HUES6 (cell line): ENCODE data around the gene PGS1.

ENCODE experiments used
- H3K27ac ChIP-seq: 2 replicates; pipeline ENCODE4 v1.7.0; 2013; ENCODE audit warnings: low read depth, mild to moderate bottlenecking, low read length, inconsistent platforms
- H3K27me3 ChIP-seq: 2 replicates; pipeline ENCODE4 v1.6.1; 2013; ENCODE audit warnings: low read length; ENCODE audit not compliant: control insufficient read depth, insufficient read depth
- H3K36me3 ChIP-seq: 2 replicates; pipeline ENCODE4 v1.6.1; 2013; ENCODE audit warnings: low read length; ENCODE audit not compliant: control insufficient read depth, insufficient read depth
- H3K4me1 ChIP-seq: 2 replicates; pipeline ENCODE4 v1.6.1; 2013; ENCODE audit warnings: low read length; ENCODE audit not compliant: control insufficient read depth, insufficient read depth
- H3K4me3 ChIP-seq: 2 replicates; pipeline ENCODE4 v1.5.1; 2013; ENCODE audit warnings: low read depth, low read length
- H3K9ac ChIP-seq: one replicate; pipeline ENCODE4 v1.6.1; 2013; ENCODE audit warnings: mild to moderate bottlenecking, low read length
- H3K9me3 ChIP-seq: 2 replicates; pipeline ENCODE4 v1.6.1; 2013; ENCODE audit warnings: low read depth, low read length; ENCODE audit not compliant: control insufficient read depth, insufficient read depth

The PGS1 gene

DNA sequence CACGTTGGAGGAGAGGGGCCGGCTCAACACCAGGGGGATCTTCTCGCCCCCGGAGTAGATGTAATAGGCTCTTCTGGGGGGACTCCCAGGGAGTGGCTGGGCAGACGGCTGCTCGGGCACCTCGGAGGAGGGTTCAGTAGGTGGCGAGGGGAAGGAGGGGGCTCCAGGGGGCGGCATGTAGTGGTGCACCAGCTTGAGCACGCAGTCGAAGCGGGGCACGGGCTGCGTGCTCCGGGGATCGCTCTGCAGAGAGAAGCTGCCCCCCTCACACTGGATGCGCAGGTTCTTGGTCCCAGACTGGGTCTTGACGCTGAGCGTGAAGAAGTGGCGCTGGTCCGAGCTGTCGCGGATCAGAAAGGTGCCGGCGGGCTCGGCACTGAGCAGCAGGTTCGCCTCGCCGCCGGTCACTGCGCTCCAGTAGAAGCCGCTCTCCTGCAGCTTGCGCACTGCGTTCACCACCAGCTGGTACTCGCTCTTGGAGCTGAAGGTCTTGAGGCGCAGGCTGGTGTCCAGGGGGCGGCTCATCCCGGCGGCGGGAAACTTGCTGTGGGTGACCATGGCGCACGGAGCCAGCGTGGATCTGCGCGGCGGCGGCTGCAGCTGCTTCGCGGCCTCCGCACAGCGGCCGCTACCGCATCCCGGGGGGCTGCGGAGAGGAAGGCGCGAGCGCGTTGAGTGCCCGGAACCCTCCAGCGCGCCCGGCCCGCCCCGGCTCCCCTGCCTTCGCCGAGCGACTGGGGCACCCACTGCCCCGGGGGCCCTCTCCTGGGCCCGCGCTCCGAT lies 19.7 kb upstream of the PGS1 start:
- H3K4me1 ChIP-seq = peaks cover 62% of the 10 kb centered on the region
- H3K27me3 ChIP-seq = peaks cover 53% of the 10 kb centered on the region
- peak overlapping the region; percentile 69 for H3K4me3 ChIP-seq
- H3K36me3 ChIP-seq = peaks cover 15% of the 10 kb centered on the region; the same call in 1 of the 2 replicates
- no peaks in the 10 kb centered on the region for H3K9me3 ChIP-seq
- peak overlapping the region; percentile 92 for H3K9ac ChIP-seq
- H3K27ac ChIP-seq = peak overlapping the region; percentile 72; the same call in 1 of the 2 replicates

DNA sequence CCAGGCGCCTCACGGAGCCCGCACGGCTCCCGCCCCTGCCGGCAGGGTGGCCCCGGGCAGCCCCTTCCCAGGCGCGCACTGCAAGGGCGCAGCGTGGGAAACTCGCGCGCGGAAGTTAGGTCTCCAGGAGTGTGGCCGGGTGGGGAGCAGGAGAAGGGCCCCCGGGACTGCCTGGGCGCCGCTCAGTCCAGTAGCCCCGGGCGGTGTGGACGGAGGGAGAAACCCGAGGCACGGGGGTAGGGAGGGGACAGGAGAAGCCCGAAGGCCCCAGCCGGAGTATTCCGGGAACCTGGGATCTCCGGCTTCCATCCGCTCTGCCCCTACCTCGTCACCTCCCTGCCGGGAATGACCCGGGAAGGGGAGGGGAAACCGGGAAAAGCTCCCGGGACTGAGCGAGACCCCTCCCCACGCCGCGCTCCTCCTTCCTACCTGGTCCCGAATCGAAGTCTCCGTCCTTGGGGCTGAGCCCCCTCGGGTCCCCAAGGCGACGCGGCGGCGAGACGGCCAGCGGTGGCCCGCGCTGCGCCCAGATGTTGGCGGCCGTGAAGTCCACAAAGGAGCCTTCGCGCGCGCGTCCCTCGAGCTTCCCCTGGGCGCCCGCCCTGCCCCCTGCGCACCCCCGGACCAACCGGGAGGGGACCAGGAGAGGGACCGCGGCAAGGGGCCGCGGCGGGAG lies 19.0 kb upstream of the PGS1 start:
- peak overlapping the region; percentile 69 for H3K4me3 ChIP-seq

DNA sequence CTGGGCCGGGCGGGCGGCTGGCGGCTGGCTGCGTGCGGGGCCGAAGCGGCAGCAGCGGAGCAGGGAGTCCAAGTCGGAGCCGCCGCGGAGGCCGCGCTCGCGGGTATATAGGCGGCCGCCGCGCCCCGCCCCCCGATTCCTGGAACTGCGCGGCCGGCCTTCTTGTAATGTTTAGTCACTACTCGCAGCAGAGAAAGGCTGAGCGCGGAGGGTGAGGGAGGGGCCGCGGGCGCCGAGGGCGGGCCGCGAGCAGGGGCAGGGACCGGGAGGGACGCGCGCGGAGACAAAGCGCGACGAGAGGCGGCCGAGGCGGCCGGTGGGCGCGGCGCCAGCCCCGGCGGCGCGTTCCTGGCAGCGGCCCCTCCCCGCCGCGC lies 18.5 kb upstream of the PGS1 start, which contains the start of gene SOCS3:
Gene SOCS3, minus strand, starts transcription at position 81 of the 374 bp plus-strand sequence. CDS start 982 bp downstream, outside the sequence.
- H3K9ac ChIP-seq = peak within 1 kb of the TSS; percentile 92
- no peaks in the 10 kb centered on the region for H3K9me3 ChIP-seq
- H3K4me3 ChIP-seq = peak within 1 kb of the TSS; percentile 69
- peaks cover 60% of the 10 kb centered on the region for H3K4me1 ChIP-seq
- peaks cover 15% of the 10 kb centered on the region; the same call in 1 of the 2 replicates for H3K36me3 ChIP-seq
- peak within 1 kb of the TSS; percentile 85; the same call in 1 of the 2 replicates for H3K27ac ChIP-seq
- H3K27me3 ChIP-seq = peaks cover 40% of the 10 kb centered on the region

More for the DNA sequence above, 19.0 kb upstream of the PGS1 start:
- Histone ChIP-seq H3K9me3 (no peaks in the 10 kb centered on the region), H3K36me3 (peaks cover 15% of the 10 kb centered on the region; the same call in 1 of the 2 replicates), H3K27ac (peak overlapping the region; percentile 72; the same call in 1 of the 2 replicates), H3K9ac (peak overlapping the region; percentile 92), H3K27me3 (peaks cover 45% of the 10 kb centered on the region), H3K4me1 (peaks cover 59% of the 10 kb centered on the region)

DNA sequence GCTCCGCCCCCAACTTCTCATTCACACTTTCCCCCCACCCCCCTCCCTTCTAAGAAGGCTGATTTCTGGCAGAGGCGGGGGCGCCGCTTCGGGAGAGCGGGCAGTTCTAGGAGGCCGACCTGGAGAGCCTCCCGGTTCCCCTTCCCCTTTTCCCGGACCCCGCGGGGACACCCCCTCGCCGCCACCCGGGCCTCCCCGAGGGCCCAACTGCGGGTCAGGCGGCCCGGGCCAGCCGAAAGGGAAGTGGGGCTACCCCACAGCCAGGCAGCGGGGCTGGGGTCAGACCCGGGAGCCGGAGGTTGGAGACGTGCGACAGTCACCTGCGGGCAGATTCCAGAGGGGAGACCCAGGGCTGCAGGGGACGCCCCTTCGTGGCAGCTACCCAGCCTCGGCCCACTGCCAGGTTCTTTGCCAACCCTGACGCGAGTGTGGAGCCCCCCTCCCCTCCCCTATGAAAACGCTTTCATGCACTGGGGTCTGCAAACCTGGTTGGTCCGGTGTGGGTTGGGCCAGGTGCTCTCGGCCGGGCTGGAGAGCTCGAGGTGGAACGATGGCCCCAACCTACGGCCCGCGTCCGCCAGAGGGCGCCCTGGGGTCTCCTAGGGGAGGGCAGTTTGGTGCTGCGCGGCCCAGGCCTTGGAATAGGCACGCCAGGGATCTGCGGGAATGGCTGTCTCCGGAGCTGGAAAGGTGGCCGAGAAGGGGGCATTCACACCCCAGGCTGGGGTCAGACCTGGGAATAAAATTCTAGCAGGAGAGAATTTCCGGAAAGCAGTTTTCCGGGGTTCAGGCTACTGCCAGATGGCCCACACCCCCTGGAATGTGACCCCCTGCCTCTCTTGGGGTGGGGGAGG lies 17.9 kb upstream of the PGS1 start:
- peak overlapping the region; percentile 75 for H3K9ac ChIP-seq
- peak overlapping the region; percentile 69 for H3K4me3 ChIP-seq
- H3K4me1 ChIP-seq = peaks cover 60% of the 10 kb centered on the region
- peaks cover 34% of the 10 kb centered on the region for H3K27me3 ChIP-seq
- no peaks in the 10 kb centered on the region for H3K9me3 ChIP-seq
- H3K27ac ChIP-seq = peak overlapping the region; percentile 85; the same call in 1 of the 2 replicates
- H3K36me3 ChIP-seq = peaks cover 15% of the 10 kb centered on the region; the same call in 1 of the 2 replicates

DNA sequence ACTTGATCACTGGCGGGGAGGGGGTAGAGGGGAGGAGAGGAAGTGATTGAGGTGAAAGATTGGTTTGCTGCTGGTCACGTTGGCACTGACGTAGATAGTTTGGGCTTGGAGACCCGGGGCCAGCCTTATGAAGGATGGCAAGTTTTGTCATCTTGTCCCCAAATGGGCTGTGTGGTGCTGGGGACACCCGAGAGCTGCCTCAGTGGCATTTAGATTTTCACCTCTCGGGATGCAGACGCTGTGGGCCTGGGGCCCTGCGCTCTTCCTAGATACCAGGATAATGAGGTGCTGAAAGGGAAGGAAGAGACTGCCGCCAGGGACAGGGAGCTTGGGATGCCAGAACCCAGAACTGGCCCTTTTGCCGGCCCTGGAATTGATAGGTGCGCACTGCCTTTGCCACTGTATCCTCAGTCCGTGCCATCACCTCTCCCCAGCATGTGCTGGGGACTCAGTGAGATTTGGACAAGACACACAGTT lies 17.2 kb upstream of the PGS1 start:
- H3K4me3 ChIP-seq = peak overlapping the region; percentile 69
- no peaks in the 10 kb centered on the region for H3K9me3 ChIP-seq
- peaks cover 15% of the 10 kb centered on the region; the same call in 1 of the 2 replicates for H3K36me3 ChIP-seq
- H3K27me3 ChIP-seq = peaks cover 28% of the 10 kb centered on the region
- no peak overlapping the region for H3K27ac ChIP-seq
- H3K9ac ChIP-seq = peak overlapping the region; percentile 75
- peaks cover 58% of the 10 kb centered on the region for H3K4me1 ChIP-seq

DNA sequence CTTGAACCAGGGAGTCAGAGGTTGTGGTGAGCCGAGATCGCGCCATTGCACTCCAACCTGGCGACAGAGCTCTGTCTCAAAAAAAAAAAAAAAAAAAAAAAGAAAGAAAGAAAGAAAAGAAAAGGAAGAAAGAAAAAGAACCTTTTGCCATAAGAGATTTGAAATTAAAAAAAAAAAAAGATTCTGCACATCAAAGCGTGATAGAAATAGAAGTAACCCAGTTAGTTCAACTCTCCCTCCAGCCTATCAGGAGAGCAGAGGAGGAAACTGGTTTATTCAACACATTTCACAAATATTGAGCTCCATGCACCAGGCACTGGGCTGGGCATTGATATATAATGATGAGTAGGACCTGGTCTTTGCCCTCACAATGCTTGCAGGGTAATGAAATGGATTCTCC lies 16.2 kb upstream of the PGS1 start:
- peaks cover 15% of the 10 kb centered on the region; the same call in 1 of the 2 replicates for H3K36me3 ChIP-seq
- H3K9me3 ChIP-seq = no peaks in the 10 kb centered on the region
- H3K4me1 ChIP-seq = peaks cover 61% of the 10 kb centered on the region
- H3K27me3 ChIP-seq = peaks cover 25% of the 10 kb centered on the region
- no peak overlapping the region for H3K4me3 ChIP-seq
- no peak overlapping the region for H3K9ac ChIP-seq
- H3K27ac ChIP-seq = no peak overlapping the region

DNA sequence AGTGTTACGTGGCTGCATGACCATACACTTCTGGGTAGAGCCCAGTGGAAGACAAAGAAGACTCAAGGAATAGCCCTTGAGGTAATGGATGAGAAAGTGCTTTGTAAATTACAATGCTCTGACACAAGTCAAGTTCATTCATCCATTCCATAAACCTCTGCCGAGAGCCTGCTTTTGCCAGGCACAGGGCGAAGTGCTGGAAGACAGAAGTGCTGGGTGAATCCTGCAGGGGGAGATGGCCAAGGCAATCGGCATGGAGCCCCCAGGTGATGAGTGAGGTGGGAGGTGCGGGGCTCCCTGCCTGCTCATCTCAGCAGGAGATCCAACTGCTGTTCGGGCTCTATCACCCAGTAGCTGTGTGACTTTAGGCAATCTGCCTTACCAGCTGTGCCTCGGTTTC lies 15.8 kb upstream of the PGS1 start:
- H3K36me3 ChIP-seq = peaks cover 11% of the 10 kb centered on the region; the same call in 1 of the 2 replicates
- peaks cover 20% of the 10 kb centered on the region for H3K27me3 ChIP-seq
- no peak overlapping the region for H3K27ac ChIP-seq
- no peaks in the 10 kb centered on the region for H3K9me3 ChIP-seq
- no peak overlapping the region for H3K9ac ChIP-seq
- H3K4me1 ChIP-seq = peaks cover 61% of the 10 kb centered on the region
- H3K4me3 ChIP-seq = no peak overlapping the region

DNA sequence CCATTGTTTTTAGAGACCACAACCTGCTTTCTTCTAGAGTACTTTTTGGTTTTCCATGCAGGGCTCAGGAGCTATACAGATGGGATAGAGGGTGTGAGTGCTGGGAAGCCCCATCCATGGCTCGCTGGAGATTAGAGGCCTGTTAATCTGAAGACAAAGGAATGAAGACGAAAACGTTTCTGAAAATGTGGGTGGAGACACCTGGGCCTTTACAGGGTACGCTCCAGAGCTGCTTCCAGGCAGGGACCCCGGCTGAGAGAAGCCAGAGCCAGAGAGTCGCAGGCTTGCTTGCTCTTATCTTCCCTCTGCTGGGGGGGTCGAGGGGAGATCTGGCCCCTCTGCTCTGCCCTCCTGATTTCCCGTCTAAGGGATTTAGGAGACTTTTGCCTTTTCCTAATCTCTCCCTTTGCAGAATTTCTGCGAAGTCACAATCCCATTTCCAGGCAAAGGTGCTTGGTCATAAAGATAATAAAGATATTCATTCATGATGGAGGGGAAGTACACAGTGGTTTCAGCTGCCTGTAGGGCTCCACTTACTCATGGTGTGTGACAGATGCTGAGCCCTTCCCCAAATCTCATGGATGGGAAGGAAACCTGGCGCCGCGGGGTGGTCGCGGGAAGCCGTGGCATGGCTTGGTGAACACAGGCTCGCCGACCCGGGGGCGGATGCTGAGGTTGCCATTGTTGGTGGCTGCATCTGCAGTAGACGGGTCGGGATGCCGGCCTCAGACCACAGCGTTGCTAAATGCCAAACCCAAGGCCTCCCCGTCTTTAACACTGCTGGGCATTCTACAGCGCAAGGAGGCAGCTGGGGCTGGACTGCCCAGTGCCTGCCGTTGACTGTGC lies 13.8 kb upstream of the PGS1 start:
- peaks cover under 1% of the 10 kb centered on the region; the same call in 1 of the 2 replicates for H3K27me3 ChIP-seq
- no peaks in the 10 kb centered on the region for H3K9me3 ChIP-seq
- H3K4me1 ChIP-seq = peaks cover 55% of the 10 kb centered on the region
- H3K4me3 ChIP-seq = peak overlapping the region; percentile 42
- H3K27ac ChIP-seq = peak overlapping the region; percentile 94; the same call in 1 of the 2 replicates
- H3K9ac ChIP-seq = peak overlapping the region; percentile 83
- no peaks in the 10 kb centered on the region for H3K36me3 ChIP-seq

DNA sequence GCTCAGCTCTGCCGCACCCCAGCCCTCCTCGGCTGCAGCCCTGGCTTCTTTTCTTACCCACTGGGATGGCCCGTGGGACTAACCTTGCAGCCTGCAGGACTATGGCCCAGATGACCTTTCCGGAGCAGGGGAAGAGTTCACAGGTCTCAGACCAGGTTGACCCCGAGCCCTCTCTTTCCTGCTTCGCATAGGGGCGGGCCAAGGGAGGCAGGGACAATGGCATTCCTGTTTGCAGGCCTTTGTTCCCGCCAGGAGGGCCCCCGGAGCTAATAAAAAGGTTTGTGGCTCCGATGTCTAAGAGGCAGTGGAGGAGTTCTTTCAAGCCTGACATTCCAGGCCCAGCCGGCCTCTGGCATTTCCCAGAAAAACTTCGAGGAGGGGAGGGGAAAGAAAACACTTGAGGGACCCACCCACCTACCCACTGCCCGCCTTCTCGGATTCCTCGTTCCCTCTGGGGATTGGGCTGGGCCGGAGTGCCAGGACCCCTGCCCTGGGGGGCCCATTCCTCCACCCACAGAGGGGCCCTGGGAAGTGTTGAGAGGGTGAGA lies 12.8 kb upstream of the PGS1 start:
- Histone ChIP-seq H3K9ac (peak overlapping the region; percentile 83), H3K4me1 (peaks cover 65% of the 10 kb centered on the region), H3K4me3 (peak overlapping the region; percentile 42), H3K9me3 (no peaks in the 10 kb centered on the region), H3K27ac (peak overlapping the region; percentile 94), H3K36me3 (no peaks in the 10 kb centered on the region), H3K27me3 (no peaks in the 10 kb centered on the region)
